ENCODE measurements around the gene SLC5A6.

Gene SLC5A6

GRCh38 chr2:27216416-27217137, 4.5 kb upstream of the SLC5A6 start:
- no peak for TF ChIP-seq TEAD4 (IDR thresholded peaks at IDR 0.05)
- no peak for TF ChIP-seq ZBTB7A (IDR thresholded peaks at IDR 0.05; ENCODE audit: low read depth)
- TF ChIP-seq REST (IDR thresholded peaks at IDR 0.05; ENCODE audit: low read depth): no peak
- no peak for TF ChIP-seq CREB1 (IDR thresholded peaks at IDR 0.05; ENCODE audit: low read depth)
- no peak for TF ChIP-seq TAF1 (IDR thresholded peaks at IDR 0.05; ENCODE audit: low read depth)
- TF ChIP-seq CEBPB (IDR thresholded peaks at IDR 0.05): no peak
- no peak for TF ChIP-seq MAX (IDR thresholded peaks at IDR 0.05)
- TF ChIP-seq EGR1 (IDR thresholded peaks at IDR 0.05): no peak
- no peak for TF ChIP-seq NFIC (IDR thresholded peaks at IDR 0.05)

DNA sequence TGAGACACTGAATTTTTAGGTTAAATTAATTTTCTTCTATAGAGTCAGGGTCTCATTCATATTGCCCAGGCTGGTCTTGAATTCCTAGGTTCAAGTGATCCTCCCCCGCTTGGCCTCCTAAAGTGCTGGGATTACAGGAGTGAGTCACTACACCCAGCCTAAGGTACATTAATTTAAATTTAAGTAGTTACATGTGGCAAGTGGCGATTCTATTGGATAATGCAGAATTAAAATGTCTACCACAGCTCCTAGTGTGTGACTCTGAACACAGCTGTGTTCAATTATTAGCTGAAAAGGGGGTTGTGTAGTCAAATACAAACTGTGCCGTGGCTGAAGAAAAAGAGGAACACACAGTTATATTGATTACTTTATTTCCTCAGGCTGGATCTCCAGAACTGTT, 2.9 kb upstream of the SLC5A6 start:
- TF ChIP-seq REST (IDR thresholded peaks at IDR 0.05; ENCODE audit: low read depth) (no peak), FOXM1 (IDR thresholded peaks at IDR 0.05; ENCODE audit: borderline replicate concordance, low read depth) (no peak), CEBPB (IDR thresholded peaks at IDR 0.05) (no peak)

GRCh38 chr2:27212626-27213471, 781 bp upstream of the SLC5A6 start:
- TF ChIP-seq RAD21 (IDR thresholded peaks at IDR 0.05; ENCODE audit: low read depth): no peak
- no peak for TF ChIP-seq CREB1 (IDR thresholded peaks at IDR 0.05; ENCODE audit: low read depth)
- TF ChIP-seq EGR1 (IDR thresholded peaks at IDR 0.05): no peak
- TF ChIP-seq NFIC (IDR thresholded peaks at IDR 0.05): no peak
- TF ChIP-seq YY1 (IDR thresholded peaks at IDR 0.05; ENCODE audit: low read depth): peak; percentile 57
- TF ChIP-seq ZBTB7A (IDR thresholded peaks at IDR 0.05; ENCODE audit: low read depth): no peak
- no peak for TF ChIP-seq TCF12 (IDR thresholded peaks at IDR 0.05; ENCODE audit: low read depth)
- TF ChIP-seq MAX (IDR thresholded peaks at IDR 0.05): no peak
- no peak for TF ChIP-seq REST (IDR thresholded peaks at IDR 0.05; ENCODE audit: low read depth)
- no peak for TF ChIP-seq FOXM1 (IDR thresholded peaks at IDR 0.05; ENCODE audit: borderline replicate concordance, low read depth)
- TF ChIP-seq CEBPB (IDR thresholded peaks at IDR 0.05): peak; percentile 39; the same call in 1 of the 2 replicates
- TF ChIP-seq EP300 (IDR thresholded peaks at IDR 0.05; ENCODE audit: borderline replicate concordance): no peak
- no peak for TF ChIP-seq TAF1 (IDR thresholded peaks at IDR 0.05; ENCODE audit: low read depth)
- no peak for TF ChIP-seq TEAD4 (IDR thresholded peaks at IDR 0.05)
- TF ChIP-seq USF1 (IDR thresholded peaks at IDR 0.05): no peak

DNA sequence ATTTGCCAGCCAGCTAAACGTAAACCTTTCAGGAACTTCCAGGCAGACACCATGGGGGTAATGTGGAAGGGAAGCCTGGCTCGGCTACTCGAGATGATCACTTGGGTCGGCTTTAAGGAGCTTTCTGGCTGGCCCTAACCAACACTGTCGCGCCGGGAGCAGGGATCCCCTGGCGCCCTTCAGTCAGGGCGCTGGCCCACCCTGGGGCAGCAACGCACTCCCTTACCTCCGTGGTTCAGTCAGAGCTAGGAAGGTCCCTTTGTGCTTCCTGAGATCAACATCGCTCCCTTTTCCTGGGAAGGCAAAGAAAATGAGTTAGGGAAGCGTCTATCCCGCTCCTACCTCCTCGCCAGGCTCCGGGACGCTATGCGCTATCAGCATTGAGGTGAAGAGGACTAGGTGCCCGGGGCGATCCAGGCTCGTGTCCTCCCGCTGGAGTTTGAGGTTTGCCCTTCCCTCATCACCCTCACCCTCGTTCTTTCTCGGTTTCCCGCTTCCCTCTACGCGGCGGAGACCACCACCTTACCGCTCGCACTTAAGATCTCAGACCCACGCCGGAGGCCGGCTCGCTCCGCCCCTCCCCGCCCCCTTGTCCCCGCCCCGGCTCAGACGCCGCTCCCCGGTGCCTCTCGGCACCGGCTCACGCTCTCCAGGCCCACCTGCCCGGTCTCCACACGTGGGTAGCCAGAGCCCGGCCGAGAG, 676 bp downstream of the SLC5A6 start:
- TF ChIP-seq TAF1 (IDR thresholded peaks at IDR 0.05; ENCODE audit: low read depth) (no peak), MAX (IDR thresholded peaks at IDR 0.05) (peak; percentile 30), YY1 (IDR thresholded peaks at IDR 0.05; ENCODE audit: low read depth) (no peak), CEBPB (IDR thresholded peaks at IDR 0.05) (no peak), CREB1 (IDR thresholded peaks at IDR 0.05; ENCODE audit: low read depth) (no peak), EGR1 (IDR thresholded peaks at IDR 0.05) (no peak), ZBTB7A (IDR thresholded peaks at IDR 0.05; ENCODE audit: low read depth) (0 out of 2 replicates have a peak, but pooled peaks have one; percentile 32), NFIC (IDR thresholded peaks at IDR 0.05) (no peak), EP300 (IDR thresholded peaks at IDR 0.05; ENCODE audit: borderline replicate concordance) (no peak), TEAD4 (IDR thresholded peaks at IDR 0.05) (no peak)

All from Ishikawa (cell line).